Measurements from ENCODE around the gene NKAPD1. TPM values are rescaled to one million over a fixed set of nuclear protein-coding genes. Genes with fewer than 3 reads are reported as not detected.

The NKAPD1 gene
- total and polyA plus RNA-seq, 7 donors, result 8.5 to 21.6 (median 9.9) TPM

DNA sequence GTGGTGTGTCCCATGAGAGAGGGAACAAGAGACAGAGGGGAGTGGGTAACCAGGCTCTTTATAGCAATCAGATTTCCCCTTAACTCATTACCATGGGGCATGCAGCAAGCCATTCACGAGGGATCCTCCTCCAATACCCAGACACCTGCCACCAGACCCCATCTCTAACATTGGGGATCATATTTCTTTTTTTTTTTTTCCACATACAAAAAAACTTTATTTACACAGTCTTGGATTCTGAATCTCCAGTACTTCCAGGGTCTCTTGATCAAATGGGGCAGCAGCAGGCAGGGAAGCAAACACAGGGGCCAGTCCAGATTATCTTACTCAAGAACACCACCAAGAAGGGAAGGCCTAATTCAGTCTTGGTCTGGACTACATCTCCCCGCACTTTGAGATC, 44.6 kb upstream of the NKAPD1 start:
- no peak for TF ChIP-seq CTCF (IDR thresholded peaks at IDR 0.05)
- Histone ChIP-seq H3K36me3 (ENCODE audit: insufficient read depth in 1 of 2, low read depth in 1 of 2) (peaks cover 4 to 63% of the 10 kb centered on the region in 2 donors), H3K9me3 (no peaks in the 10 kb centered on the region), H3K27me3 (ENCODE audit: insufficient read depth in 3 of 3, low read length in 2 of 3) (no peaks in the 10 kb centered on the region), H3K4me3 (no peak overlapping the region), H3K27ac (no peak overlapping the region), H3K4me1 (peaks cover 10% of the 10 kb centered on the region)
- 66 to 81% (median 66%) methylated on average over 2 of the region's 2 CpGs for WGBS, 3 donors
- intact Hi-C loops (cut with DNase I), result loop anchor here in 1 of 2 donors (5.0 kb wide), 1 partner anchor 43 kb away; the partner anchor contains the start of genes NKAPD1 and PIH1D2
- DNase-seq (no peak), ATAC-seq (no peak)

- peak; percentile 49 to 82 (median 62) for ATAC-seq
- Histone ChIP-seq H3K9me3 (no peaks in the 10 kb centered on the region), H3K36me3 (ENCODE audit: insufficient read depth in 1 of 2, low read depth in 1 of 2) (peaks cover 11 to 93% of the 10 kb centered on the region in 2 donors), H3K27me3 (ENCODE audit: insufficient read depth in 3 of 3, low read length in 2 of 3) (no peaks in the 10 kb centered on the region), H3K4me1 (peaks cover 10% of the 10 kb centered on the region), H3K27ac (peak overlapping the region; percentile 66), H3K4me3 (no peak overlapping the region)
- DNase-seq, result no peak
- 48 to 68% (median 52%) methylated on average over 3 of the region's 3 CpGs for WGBS, 3 donors
- intact Hi-C loops (cut with DNase I), result no loop called here
- TF ChIP-seq CTCF (IDR thresholded peaks at IDR 0.05), result no peak
These were observed 40.2 kb upstream of the NKAPD1 start for GRCh38 chr11:112033902-112034301.

- peaks cover 7% of the 10 kb centered on the region for H3K4me1 ChIP-seq
- ATAC-seq (no peak), DNase-seq (no peak)
- H3K27me3 ChIP-seq (ENCODE audit: insufficient read depth in 3 of 3, low read length in 2 of 3), result no peaks in the 10 kb centered on the region
- no peaks in the 10 kb centered on the region for H3K9me3 ChIP-seq
- intact Hi-C loops (cut with DNase I), result no loop called here
- no peak for TF ChIP-seq CTCF (IDR thresholded peaks at IDR 0.05)
- no peak overlapping the region for H3K27ac ChIP-seq
- H3K36me3 ChIP-seq (ENCODE audit: insufficient read depth in 1 of 2, low read depth in 1 of 2), result peaks cover 7 to 97% of the 10 kb centered on the region in 2 donors
- no peak overlapping the region for H3K4me3 ChIP-seq
These were observed 36.6 kb upstream of the NKAPD1 start for GRCh38 chr11:112037527-112037926.

- intact Hi-C loops (cut with DNase I), result no loop called here
- peak overlapping the region; percentile 34 for H3K27ac ChIP-seq
- TF ChIP-seq CTCF (IDR thresholded peaks at IDR 0.05), result no peak
These were observed 31.7 kb upstream of the NKAPD1 start for GRCh38 chr11:112042161-112042960.

More at GRCh38 chr11:112042161-112042960, 31.7 kb upstream of the NKAPD1 start:
- Histone ChIP-seq H3K36me3 (ENCODE audit: insufficient read depth in 1 of 2, low read depth in 1 of 2) (peaks cover 3 to 100% of the 10 kb centered on the region in 2 donors), H3K4me3 (no peak overlapping the region), H3K9me3 (no peaks in the 10 kb centered on the region), H3K27me3 (ENCODE audit: insufficient read depth in 3 of 3, low read length in 2 of 3) (no peaks in the 10 kb centered on the region), H3K4me1 (no peaks in the 10 kb centered on the region)
- WGBS, 3 donors, result 67 to 80% (median 67%) methylated on average over 6 of the region's 6 CpGs
- DNase-seq (no peak), ATAC-seq (peak in 2 of 4 donors; percentile 25 to 32)
